ENCODE results near the gene MSL3. TPM values are rescaled to one million over a fixed set of nuclear protein-coding genes. Genes with fewer than 3 reads are reported as not detected.

The MSL3 gene
- polyA plus RNA-seq, 1 donor from 2014 or later = 37.2 TPM

GRCh38 chrX:11770320-11770719, 12.3 kb downstream of the MSL3 start:
- no peak for TF ChIP-seq MXI1 (conservative IDR thresholded peaks at IDR 0.05; ENCODE audit: poor library complexity, severe bottlenecking)
- TF ChIP-seq TAF1 (IDR thresholded peaks at IDR 0.05; ENCODE audit: low read depth) = no peak
- TF ChIP-seq EP300 (conservative IDR thresholded peaks at IDR 0.05; ENCODE audit: poor library complexity, severe bottlenecking) = no peak
- TF ChIP-seq, protein P1, sequence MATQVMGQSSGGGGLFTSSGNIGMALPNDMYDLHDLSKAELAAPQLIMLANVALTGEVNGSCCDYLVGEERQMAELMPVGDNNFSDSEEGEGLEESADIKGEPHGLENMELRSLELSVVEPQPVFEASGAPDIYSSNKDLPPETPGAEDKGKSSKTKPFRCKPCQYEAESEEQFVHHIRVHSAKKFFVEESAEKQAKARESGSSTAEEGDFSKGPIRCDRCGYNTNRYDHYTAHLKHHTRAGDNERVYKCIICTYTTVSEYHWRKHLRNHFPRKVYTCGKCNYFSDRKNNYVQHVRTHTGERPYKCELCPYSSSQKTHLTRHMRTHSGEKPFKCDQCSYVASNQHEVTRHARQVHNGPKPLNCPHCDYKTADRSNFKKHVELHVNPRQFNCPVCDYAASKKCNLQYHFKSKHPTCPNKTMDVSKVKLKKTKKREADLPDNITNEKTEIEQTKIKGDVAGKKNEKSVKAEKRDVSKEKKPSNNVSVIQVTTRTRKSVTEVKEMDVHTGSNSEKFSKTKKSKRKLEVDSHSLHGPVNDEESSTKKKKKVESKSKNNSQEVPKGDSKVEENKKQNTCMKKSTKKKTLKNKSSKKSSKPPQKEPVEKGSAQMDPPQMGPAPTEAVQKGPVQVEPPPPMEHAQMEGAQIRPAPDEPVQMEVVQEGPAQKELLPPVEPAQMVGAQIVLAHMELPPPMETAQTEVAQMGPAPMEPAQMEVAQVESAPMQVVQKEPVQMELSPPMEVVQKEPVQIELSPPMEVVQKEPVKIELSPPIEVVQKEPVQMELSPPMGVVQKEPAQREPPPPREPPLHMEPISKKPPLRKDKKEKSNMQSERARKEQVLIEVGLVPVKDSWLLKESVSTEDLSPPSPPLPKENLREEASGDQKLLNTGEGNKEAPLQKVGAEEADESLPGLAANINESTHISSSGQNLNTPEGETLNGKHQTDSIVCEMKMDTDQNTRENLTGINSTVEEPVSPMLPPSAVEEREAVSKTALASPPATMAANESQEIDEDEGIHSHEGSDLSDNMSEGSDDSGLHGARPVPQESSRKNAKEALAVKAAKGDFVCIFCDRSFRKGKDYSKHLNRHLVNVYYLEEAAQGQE (IDR thresholded peaks at IDR 0.05; ENCODE audit: borderline replicate concordance) = no peak
- TF ChIP-seq EZH2 (IDR thresholded peaks at IDR 0.05; ENCODE audit: borderline replicate concordance, insufficient read depth, low read length, poor library complexity, severe bottlenecking) = no peak
- peak; percentile 79 for TF ChIP-seq SMC3 (conservative IDR thresholded peaks at IDR 0.05; ENCODE audit: poor library complexity)
- TF ChIP-seq RAD21 (conservative IDR thresholded peaks at IDR 0.05) = peak; percentile 76
- no peak for TF ChIP-seq POLR2AphosphoS5 (IDR thresholded peaks at IDR 0.05)
- TF ChIP-seq, protein P2, sequence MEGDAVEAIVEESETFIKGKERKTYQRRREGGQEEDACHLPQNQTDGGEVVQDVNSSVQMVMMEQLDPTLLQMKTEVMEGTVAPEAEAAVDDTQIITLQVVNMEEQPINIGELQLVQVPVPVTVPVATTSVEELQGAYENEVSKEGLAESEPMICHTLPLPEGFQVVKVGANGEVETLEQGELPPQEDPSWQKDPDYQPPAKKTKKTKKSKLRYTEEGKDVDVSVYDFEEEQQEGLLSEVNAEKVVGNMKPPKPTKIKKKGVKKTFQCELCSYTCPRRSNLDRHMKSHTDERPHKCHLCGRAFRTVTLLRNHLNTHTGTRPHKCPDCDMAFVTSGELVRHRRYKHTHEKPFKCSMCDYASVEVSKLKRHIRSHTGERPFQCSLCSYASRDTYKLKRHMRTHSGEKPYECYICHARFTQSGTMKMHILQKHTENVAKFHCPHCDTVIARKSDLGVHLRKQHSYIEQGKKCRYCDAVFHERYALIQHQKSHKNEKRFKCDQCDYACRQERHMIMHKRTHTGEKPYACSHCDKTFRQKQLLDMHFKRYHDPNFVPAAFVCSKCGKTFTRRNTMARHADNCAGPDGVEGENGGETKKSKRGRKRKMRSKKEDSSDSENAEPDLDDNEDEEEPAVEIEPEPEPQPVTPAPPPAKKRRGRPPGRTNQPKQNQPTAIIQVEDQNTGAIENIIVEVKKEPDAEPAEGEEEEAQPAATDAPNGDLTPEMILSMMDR (IDR thresholded peaks at IDR 0.05; ENCODE audit: poor library complexity, severe bottlenecking) = peak; percentile 80
- H2AFZ ChIP-seq (ENCODE audit: low read depth, low read length) = no peak overlapping the region
- no peaks in the 10 kb centered on the region for H3K9me3 ChIP-seq (ENCODE audit: low read length)
- no peaks in the 10 kb centered on the region for H3K36me3 ChIP-seq (ENCODE audit: insufficient read depth, low read length)
- H3K27me3 ChIP-seq (ENCODE audit: insufficient read depth, low read depth, low read length) = no peaks in the 10 kb centered on the region
- no peak overlapping the region for H3K4me2 ChIP-seq (ENCODE audit: low read length)
- H3F3A ChIP-seq (ENCODE audit: insufficient read depth, low read length, poor library complexity, severe bottlenecking) = no peaks in the 10 kb centered on the region
- no peaks in the 10 kb centered on the region for H3K79me2 ChIP-seq (replicated peaks; ENCODE audit: insufficient read depth, low read length)
- H4K20me1 ChIP-seq (ENCODE audit: insufficient read depth) = no peaks in the 10 kb centered on the region
- no peak overlapping the region for H3K9ac ChIP-seq (ENCODE audit: low read length)
- no peaks in the 10 kb centered on the region for H3K9me2 ChIP-seq (ENCODE audit: insufficient read depth, low read length)
- no peak overlapping the region for H3K4me3 ChIP-seq (ENCODE audit: low read length)
- H3K27ac ChIP-seq (ENCODE audit: low read length) = no peak overlapping the region

DNA sequence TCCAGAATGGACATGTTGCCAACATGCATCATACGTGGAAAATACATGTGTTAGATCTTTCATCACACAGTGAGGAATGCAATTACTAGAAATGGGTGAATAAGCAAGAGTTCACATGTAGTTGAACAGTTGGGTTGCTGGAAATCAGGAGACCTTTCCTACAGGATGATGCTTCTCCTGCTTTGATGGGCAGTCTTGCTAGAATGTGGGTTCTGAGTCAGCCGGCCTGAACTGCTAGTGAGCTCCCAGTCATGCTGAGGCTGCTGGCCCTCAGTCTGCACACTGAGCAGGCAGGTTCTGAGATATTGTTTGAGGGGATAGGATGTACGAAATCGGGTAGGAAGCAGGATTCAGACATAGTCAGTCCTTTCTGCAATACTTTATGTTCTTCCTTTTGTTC, 20.2 kb downstream of the MSL3 start:
- Histone ChIP-seq H4K20me1 (ENCODE audit: insufficient read depth) (no peaks in the 10 kb centered on the region), H2AFZ (ENCODE audit: low read depth, low read length) (no peak overlapping the region), H3K4me3 (ENCODE audit: low read length) (no peak overlapping the region), H3K4me2 (ENCODE audit: low read length) (no peak overlapping the region), H3K27me3 (ENCODE audit: insufficient read depth, low read depth, low read length) (no peaks in the 10 kb centered on the region), H3K9me3 (ENCODE audit: low read length) (no peaks in the 10 kb centered on the region), H3K79me2 (replicated peaks; ENCODE audit: insufficient read depth, low read length) (no peaks in the 10 kb centered on the region), H3K9ac (ENCODE audit: low read length) (no peak overlapping the region), H3F3A (ENCODE audit: insufficient read depth, low read length, poor library complexity, severe bottlenecking) (no peaks in the 10 kb centered on the region), H3K9me2 (ENCODE audit: insufficient read depth, low read length) (no peaks in the 10 kb centered on the region), H3K27ac (ENCODE audit: low read length) (no peak overlapping the region), H3K36me3 (ENCODE audit: insufficient read depth, low read length) (no peaks in the 10 kb centered on the region)
- TF ChIP-seq SMC3 (conservative IDR thresholded peaks at IDR 0.05; ENCODE audit: poor library complexity) = no peak
- TF ChIP-seq TAF1 (IDR thresholded peaks at IDR 0.05; ENCODE audit: low read depth) = no peak
- TF ChIP-seq RAD21 (conservative IDR thresholded peaks at IDR 0.05) = no peak
- TF ChIP-seq POLR2AphosphoS5 (IDR thresholded peaks at IDR 0.05) = no peak
- TF ChIP-seq EZH2 (IDR thresholded peaks at IDR 0.05; ENCODE audit: borderline replicate concordance, insufficient read depth, low read length, poor library complexity, severe bottlenecking) = no peak
- TF ChIP-seq, protein P2 (IDR thresholded peaks at IDR 0.05; ENCODE audit: poor library complexity, severe bottlenecking) = no peak
- TF ChIP-seq EP300 (conservative IDR thresholded peaks at IDR 0.05; ENCODE audit: poor library complexity, severe bottlenecking) = no peak
- TF ChIP-seq, protein P1 (IDR thresholded peaks at IDR 0.05; ENCODE audit: borderline replicate concordance) = no peak
- TF ChIP-seq MXI1 (conservative IDR thresholded peaks at IDR 0.05; ENCODE audit: poor library complexity, severe bottlenecking) = no peak

Measured in neural cell (in vitro differentiated cells).